Activated CD4-positive, alpha-beta T cell treated with anti-CD3 and anti-CD28 coated beads, Interleukin-10, Interleukin-2, amounts not matched to agents 100 ng/mL and 50 ng/mL, durations not matched to agents 16 hours and 8 hours (primary cell): ENCODE measurements around the gene ASPA.

ENCODE experiments used
- DNase-seq: peaks from one replicate; pipeline ENCODE4 v3.0.0-alpha.2; 2020

The ASPA gene

DNA sequence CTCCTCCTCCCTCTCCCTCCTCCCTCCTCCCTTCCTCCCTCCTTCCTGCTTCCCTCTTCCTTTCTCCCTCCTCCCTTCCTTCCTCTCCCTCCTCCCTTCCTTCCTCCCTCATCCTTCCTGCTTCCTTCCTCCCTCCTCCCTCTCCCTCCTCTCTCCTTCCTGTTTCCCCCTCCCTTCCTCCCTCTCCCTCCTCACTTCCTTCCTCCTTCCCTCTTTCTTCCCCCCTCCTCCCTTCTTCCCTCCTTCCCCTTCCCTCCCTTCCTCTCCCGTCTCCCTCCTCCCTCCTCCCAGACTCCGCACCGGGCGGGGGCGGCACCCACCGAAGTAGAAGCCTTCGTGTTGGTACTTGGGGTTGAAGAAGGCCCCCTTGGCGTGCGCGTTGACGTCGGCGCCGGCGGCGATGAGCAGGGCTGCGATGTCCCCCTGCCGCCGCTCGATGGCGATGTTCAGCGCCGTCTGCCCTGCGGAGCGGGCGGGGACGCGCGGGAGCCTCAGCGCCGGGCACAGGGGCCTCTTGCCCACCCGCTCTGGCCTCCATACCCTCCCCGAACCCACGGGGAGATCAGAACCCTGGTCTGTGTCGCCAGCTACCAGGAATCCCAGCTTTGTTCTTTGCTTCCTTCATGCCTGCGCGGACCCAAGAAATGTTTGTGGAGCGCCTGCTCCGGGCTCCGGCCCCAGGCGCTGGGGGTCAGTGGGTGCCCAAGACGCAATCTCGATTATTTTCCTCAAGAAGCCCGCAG lies 59.6 kb downstream of the ASPA start:
- peak; percentile 60 for DNase-seq

DNA sequence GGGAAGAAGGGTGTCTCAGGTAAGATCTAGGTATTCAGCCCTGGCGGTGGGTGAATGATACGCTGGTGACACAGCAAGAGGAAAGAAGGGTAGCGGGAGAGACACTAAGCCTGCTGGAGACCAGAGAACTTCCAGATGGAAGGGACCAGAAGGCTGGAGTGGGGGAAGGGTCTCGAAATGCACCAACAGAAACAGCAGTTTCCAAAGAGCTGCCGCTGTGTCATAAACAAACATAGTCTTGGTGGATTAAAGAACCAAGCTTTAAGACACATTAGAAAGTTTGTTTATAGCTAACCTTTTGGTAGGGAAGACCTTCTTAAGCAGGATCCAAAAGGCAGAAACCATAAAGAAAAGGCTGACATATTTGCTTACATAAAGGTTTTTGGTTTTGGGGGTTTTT lies 60.9 kb downstream of the ASPA start:
- DNase-seq: no peak

DNA sequence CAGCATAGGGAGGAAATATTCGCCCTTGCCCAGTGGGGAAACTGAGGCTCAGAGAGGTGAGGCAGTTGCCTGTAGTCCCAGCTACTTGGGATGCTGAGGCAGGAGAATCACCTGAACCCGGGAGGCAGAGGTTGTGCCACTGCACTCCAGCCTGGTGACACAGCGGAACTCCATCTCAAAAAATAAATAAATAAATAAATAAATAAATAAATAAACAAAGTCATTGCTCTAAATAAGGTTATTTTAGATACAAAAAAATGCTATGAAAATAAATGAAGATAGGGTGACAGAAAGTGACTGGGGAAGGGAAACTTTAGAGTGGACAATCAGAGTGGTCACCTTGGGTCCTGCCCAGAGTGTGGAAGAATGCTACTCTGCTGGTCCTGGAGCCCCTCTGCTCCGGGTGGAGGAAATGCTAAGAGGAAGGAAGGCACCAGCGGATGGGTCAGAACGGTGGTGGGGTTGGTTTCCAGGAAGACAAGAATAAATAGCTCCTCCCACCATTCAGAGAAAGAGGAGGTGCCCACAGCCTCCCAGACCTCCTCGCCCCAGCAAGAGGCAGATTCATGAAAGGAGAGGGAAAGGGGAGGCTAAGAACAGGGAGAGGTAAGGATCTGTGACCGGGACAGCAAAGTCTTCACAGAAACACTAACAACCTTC lies 64.2 kb downstream of the ASPA start:
- no peak for DNase-seq

DNA sequence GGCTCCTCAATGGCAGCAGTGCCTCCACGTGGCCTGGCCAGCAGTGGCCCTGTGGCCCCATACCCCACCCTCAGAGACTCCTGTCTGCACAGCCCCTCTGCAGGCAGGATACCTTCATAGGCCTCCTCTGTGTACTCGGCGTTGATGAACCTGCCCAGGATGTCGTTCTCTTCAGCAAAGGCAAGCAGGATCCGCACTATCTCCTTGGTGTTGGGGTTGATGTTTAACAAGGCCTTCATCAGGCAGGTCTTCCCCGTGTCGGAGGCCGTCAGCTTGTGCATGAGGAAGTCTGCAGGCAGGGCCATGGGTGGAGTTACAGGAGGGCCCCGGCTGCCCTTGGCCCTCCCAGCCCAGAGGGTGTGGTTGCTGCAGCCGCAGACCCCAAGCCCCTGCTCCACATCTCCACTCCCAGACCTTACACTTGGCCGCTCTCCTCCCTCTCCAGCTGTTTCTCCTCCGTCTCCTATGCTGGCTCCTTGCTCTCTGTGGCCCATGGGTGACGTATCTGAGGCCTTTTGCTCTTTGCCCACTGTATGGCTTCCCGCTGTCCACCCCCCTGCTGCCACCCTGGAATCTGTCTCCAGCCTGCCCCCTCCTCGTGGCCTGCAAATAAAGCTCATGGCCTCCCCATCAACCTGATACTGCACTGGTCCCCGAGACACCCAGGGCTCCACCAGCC lies 66.8 kb downstream of the ASPA start:
- no peak for DNase-seq

DNA sequence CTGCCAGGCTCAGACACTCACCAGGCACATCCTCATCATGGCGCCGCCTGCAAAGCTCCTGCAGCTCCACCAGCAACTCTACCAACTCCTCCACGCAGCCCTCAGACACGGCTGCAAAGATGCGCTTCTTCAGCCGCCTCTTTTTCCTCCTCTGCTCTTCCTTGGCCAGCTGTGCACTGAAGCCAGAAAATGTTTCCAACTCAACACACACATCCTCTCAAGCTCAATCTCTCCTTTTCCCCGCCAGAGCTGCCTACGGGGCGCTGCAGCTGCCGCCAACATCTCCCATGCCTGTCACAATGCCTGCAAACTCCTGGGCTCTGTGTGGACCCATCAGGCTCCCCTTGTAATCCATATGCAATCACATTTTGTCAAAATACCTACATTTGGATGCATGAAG lies 67.7 kb downstream of the ASPA start:
- DNase-seq: no peak

DNA sequence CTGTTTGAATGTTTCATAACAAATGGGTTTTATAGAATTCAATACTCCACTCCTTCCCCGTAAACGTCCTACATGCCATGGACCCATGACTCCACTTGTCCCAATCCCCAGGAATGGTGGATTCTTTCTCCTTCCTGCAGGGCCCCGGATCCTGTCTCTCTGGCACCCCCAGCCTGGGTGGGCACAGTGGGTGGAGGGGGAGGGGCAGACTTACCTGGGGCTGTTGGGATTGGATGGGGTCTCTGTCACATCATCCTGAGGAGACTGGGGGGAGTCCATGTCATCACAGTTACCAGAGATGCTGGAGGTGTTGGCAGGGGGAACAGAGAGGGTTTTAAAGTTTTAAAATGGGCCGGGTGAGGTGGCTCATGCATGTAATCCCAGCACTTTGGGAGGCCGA lies 68.6 kb downstream of the ASPA start:
- DNase-seq: no peak

DNA sequence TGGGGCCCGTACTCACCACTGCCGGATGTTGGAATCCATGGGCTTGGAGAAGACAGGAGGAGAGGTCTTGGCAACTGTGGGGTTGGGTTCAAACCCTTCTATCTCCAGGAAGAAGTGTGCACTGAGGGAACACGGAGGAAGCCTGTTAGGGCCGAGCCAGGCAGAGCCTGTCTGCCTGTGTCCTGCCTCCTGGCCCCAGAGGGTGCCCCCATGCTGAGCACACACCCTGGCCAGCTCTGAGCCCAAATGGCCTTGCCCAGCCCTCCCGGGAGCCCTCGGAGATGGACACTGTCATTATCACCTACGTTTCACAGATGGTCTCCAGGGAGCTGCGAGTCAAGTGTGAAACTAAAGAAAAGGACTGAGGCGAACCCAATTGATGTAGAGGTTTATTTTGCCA lies 69.4 kb downstream of the ASPA start:
- no peak for DNase-seq

DNA sequence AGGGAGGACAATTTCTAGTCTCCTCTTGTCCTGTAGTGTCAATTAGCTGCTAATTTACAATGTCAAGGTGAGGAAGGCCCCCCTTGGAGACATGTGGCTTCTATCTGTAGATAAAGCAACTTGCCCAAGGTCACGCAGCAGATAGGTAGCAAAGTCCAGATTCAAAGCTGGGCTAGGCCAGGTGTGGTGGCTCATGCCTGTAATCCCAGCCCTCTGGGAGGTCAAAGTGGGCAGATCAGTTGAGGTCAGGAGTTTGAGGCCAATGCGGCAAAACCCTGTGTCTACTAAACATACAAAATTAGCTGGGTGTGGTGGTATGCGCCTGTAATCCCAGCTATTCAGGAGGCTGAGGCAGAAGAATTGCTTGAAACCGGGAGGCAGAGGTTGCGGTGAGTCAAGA lies 70.7 kb downstream of the ASPA start:
- no peak for DNase-seq

DNA sequence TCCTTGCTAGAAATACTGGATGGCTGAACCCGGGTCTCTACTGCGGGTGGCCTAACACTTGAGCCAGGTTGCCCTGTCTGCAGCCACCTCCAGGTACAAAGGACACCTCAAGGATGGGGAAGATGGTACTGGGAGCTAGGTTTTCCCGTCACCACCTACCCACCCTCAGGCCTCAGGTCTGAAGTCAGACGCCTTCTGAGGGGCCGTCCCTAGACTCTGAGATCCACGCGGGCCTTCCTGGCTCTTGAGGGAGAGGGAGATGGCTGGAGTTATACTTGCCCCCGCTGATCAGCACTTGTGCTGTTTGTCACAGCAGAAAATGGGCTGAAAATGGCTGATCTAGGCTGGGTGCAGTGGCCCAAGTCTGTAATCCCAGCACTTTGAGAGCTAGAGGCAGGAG lies 71.2 kb downstream of the ASPA start:
- no peak for DNase-seq

DNA sequence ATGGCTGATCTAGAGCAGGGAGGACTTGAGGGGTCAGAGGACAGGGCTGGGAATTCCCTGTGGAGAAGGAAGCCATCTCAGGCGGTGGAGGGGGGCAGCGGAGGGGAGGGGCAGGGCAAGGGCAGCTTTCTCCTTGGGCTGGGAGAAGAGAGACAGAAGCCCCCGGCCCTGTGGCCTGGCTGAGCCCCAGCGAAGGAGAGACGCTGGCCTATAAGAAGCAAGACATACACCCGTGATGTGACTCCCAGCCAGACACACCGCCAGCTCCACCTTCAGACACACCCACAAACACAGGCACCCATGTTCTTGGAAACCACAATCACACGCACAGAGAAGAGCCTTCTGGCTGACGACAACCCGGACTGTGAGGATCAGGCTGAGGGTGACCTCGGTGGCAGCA lies 71.8 kb downstream of the ASPA start:
- no peak for DNase-seq

DNA sequence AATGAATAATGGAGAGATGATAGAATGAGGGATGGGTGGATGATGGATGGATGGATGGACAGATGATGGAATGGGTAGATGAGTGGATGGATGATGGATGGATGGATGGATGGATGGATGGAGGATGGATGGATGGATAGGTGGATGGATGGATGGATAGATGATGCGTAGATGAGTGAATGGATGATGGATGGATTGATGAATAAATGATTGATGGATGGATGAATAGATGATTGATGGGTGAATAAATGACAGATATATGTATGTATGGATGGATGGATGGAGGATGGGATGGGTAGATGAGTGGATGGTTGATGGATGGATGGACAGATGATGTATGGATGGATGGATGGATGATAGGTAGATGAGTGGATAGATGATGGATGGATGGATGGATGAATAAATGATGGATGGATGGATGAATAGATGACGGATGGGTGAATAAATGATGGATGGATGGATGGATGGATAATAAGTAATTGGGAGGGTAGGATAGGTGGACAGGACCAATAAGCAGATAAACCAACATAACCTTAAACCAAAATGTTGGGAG lies 73.9 kb downstream of the ASPA start:
- no peak for DNase-seq

DNA sequence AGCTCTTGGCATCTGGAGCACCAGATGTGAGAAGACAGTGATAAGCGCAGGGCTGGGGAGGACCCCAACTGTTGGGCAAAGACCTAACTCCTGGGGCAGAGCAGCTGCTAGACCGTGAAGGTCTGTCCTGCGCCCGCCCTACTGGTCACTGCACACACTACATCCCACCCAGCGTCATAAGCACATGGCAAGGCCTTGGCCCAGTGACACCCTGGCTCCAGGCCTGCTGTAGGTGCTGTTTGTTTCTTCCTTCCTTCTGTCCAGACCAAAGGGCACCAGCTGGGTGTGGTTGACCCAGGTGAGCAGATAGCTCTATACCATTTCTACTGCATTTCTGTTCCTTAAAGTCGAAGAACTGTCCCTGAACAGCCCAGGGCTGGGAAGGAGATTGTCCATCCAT lies 75.4 kb downstream of the ASPA start:
- DNase-seq: no peak

DNA sequence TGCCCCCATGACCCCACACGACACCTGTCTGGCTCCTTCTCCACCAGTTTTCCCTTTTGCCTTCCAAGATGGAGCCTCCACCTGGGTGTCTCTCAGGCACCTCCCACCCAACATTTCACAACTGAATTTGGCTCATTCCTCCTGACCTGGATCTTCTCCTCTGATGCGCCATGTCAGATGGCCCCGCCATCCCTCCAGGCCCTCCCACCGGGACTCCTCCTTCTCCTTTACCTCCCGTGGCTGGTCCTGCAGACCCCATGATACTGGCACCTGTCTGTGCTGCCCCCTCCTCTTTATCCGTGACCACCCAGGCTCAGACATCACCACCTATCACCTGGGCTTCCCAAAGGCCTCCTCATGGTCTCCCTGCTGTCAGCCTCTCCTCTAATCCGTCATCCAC lies 77.1 kb downstream of the ASPA start:
- no peak for DNase-seq
